HEK293 (cell line): Measurements from ENCODE around the gene PEAK3.
A peak's percentile ranks its signal among the peaks of the same experiment; 100 is the strongest.

ENCODE experiments used
- GLIS1 ChIP-seq: fragments of 450-650 bp; formaldehyde crosslinking; IDR thresholded peaks from 2 replicates; pipeline ENCODE4 v1.5.1; 2016; ENCODE audit warnings: missing biosample characterization, missing genetic modification characterization
- GLIS2 ChIP-seq: fragments of 450-650 bp; formaldehyde crosslinking; IDR thresholded peaks from 2 replicates; pipeline ENCODE4 v1.5.1; 2016; ENCODE audit warnings: missing biosample characterization, missing genetic modification characterization
- IKZF3 ChIP-seq: fragments of 450-650 bp; IDR thresholded peaks from 2 replicates; pipeline ENCODE4 v1.5.0; 2018; ENCODE audit warnings: missing biosample characterization, mild to moderate bottlenecking, missing genetic modification characterization, moderate library complexity
- KLF1 ChIP-seq: fragments of 450-650 bp; formaldehyde crosslinking; IDR thresholded peaks from 2 replicates; pipeline ENCODE4 v1.5.1; 2016; ENCODE audit warnings: missing biosample characterization, missing genetic modification characterization
- KLF16 ChIP-seq: fragments of 450-650 bp; formaldehyde crosslinking; IDR thresholded peaks from 2 replicates; pipeline ENCODE4 v1.5.1; 2017; ENCODE audit warnings: missing biosample characterization, missing genetic modification characterization
- KLF8 ChIP-seq: fragments of 450-650 bp; formaldehyde crosslinking; IDR thresholded peaks from 2 replicates; pipeline ENCODE4 v1.5.1; 2016; ENCODE audit warnings: missing biosample characterization, missing genetic modification characterization
- KLF9 ChIP-seq: fragments of 450-650 bp; formaldehyde crosslinking; IDR thresholded peaks from 2 replicates; pipeline ENCODE4 v1.5.1; 2016; ENCODE audit warnings: missing biosample characterization, missing genetic modification characterization, low read depth
- RBAK ChIP-seq: fragments of 450-650 bp; formaldehyde crosslinking; IDR thresholded peaks from 2 replicates; pipeline ENCODE4 v1.5.1; 2016; ENCODE audit warnings: missing biosample characterization, missing genetic modification characterization
- SCRT1 ChIP-seq: fragments of 450-650 bp; formaldehyde crosslinking; IDR thresholded peaks from 2 replicates; pipeline ENCODE4 v1.5.1; 2016; ENCODE audit warnings: missing biosample characterization, missing genetic modification characterization, borderline replicate concordance
- SP3 ChIP-seq: fragments of 450-650 bp; formaldehyde crosslinking; IDR thresholded peaks from 2 replicates; pipeline ENCODE4 v1.5.1; 2016; ENCODE audit warnings: missing biosample characterization, missing genetic modification characterization
- TCF7L2 ChIP-seq: IDR thresholded peaks from 2 replicates; pipeline ENCODE4 v1.6.1; 2011; ENCODE audit warnings: low read depth, mild to moderate bottlenecking, inconsistent platforms, low read length, moderate library complexity, borderline replicate concordance
- ZBTB20 ChIP-seq: fragments of 450-650 bp; formaldehyde crosslinking; IDR thresholded peaks from 2 replicates; pipeline ENCODE4 v1.5.1; 2016; ENCODE audit warnings: missing biosample characterization, missing genetic modification characterization
- ZNF174 ChIP-seq: fragments of 450-650 bp; formaldehyde crosslinking; IDR thresholded peaks from 2 replicates; pipeline ENCODE4 v1.5.0; 2017; ENCODE audit warnings: missing biosample characterization, mild to moderate bottlenecking, missing genetic modification characterization
- ZNF175 ChIP-seq: fragments of 450-650 bp; formaldehyde crosslinking; IDR thresholded peaks from 2 replicates; pipeline ENCODE4 v1.5.1; 2016; ENCODE audit warnings: missing biosample characterization, missing genetic modification characterization
- ZNF24 ChIP-seq: fragments of 450-650 bp; formaldehyde crosslinking; IDR thresholded peaks from 2 replicates; pipeline ENCODE4 v1.5.1; 2016; ENCODE audit warnings: missing biosample characterization, missing genetic modification characterization
- ZNF391 ChIP-seq: fragments of 450-650 bp; formaldehyde crosslinking; IDR thresholded peaks from 2 replicates; pipeline ENCODE4 v1.5.1; 2016; ENCODE audit warnings: low read depth, missing biosample characterization, missing genetic modification characterization, borderline replicate concordance
- ZNF48 ChIP-seq: fragments of 450-650 bp; formaldehyde crosslinking; IDR thresholded peaks from 2 replicates; pipeline ENCODE4 v1.5.1; 2016; ENCODE audit warnings: missing biosample characterization, missing genetic modification characterization
- ZNF549 ChIP-seq: fragments of 450-650 bp; IDR thresholded peaks from 2 replicates; pipeline ENCODE4 v1.5.1; 2018; ENCODE audit warnings: missing biosample characterization, missing genetic modification characterization, mild to moderate bottlenecking, inconsistent platforms, moderate library complexity
- ZNF561 ChIP-seq: fragments of 450-650 bp; IDR thresholded peaks from 2 replicates; pipeline ENCODE4 v1.5.1; 2018; ENCODE audit warnings: missing biosample characterization, missing genetic modification characterization, borderline replicate concordance
- ZNF580 ChIP-seq: fragments of 450-650 bp; formaldehyde crosslinking; IDR thresholded peaks from 2 replicates; pipeline ENCODE4 v1.5.1; 2016; ENCODE audit warnings: missing biosample characterization, missing genetic modification characterization
- ZNF677 ChIP-seq: fragments of 450-650 bp; IDR thresholded peaks from 2 replicates; pipeline ENCODE4 v1.5.0; 2018; ENCODE audit warnings: missing biosample characterization, mild to moderate bottlenecking, missing genetic modification characterization, moderate library complexity
- ZNF701 ChIP-seq: fragments of 450-650 bp; formaldehyde crosslinking; IDR thresholded peaks from 2 replicates; pipeline ENCODE4 v1.5.1; 2016; ENCODE audit warnings: missing biosample characterization, missing genetic modification characterization
- ZNF792 ChIP-seq: fragments of 450-650 bp; formaldehyde crosslinking; IDR thresholded peaks from 2 replicates; pipeline ENCODE4 v1.5.1; 2016; ENCODE audit warnings: missing biosample characterization, missing genetic modification characterization
- ZSCAN30 ChIP-seq: fragments of 450-650 bp; IDR thresholded peaks from 2 replicates; pipeline ENCODE4 v1.5.1; 2018; ENCODE audit warnings: missing biosample characterization, mild to moderate bottlenecking, missing genetic modification characterization, moderate library complexity
- ZXDB ChIP-seq: fragments of 450-650 bp; formaldehyde crosslinking; IDR thresholded peaks from 2 replicates; pipeline ENCODE4 v1.5.1; 2016; ENCODE audit warnings: missing biosample characterization, missing genetic modification characterization
- TF ChIP-seq, protein P1 (sequence below): sonication (generic); formaldehyde crosslinking; IDR thresholded peaks from 2 replicates; pipeline ENCODE4 v1.8.1; 2022; ENCODE audit warnings: mild to moderate bottlenecking, moderate library complexity, missing genetic modification reagents
- TF ChIP-seq, protein P2 (sequence below): fragments of 450-650 bp; formaldehyde crosslinking; IDR thresholded peaks from 2 replicates; pipeline ENCODE4 v1.5.1; 2016; ENCODE audit warnings: missing biosample characterization, missing genetic modification characterization
- TF ChIP-seq, protein P3 (sequence below): fragments of 450-650 bp; formaldehyde crosslinking; IDR thresholded peaks from 2 replicates; pipeline ENCODE4 v1.5.1; 2016; ENCODE audit warnings: missing biosample characterization, missing genetic modification characterization
- TF ChIP-seq, protein P4 (sequence below): fragments of 450-650 bp; formaldehyde crosslinking; IDR thresholded peaks from 2 replicates; pipeline ENCODE4 v1.5.1; 2016; ENCODE audit warnings: missing biosample characterization, missing genetic modification characterization
- TF ChIP-seq, protein P5 (sequence below): fragments of 450-650 bp; formaldehyde crosslinking; IDR thresholded peaks from 2 replicates; pipeline ENCODE4 v1.5.1; 2016; ENCODE audit warnings: missing biosample characterization, missing genetic modification characterization

Gene PEAK3

GRCh38 chr19:2328401-2329148, 46.6 kb upstream of the PEAK3 start, which contains the start of the genes LSM7 and SPPL2B (continued):
- TF ChIP-seq GLIS1 (tag by site-specific recombination): peak; percentile 11; the same call in 1 of the 2 replicates
- TF ChIP-seq KLF8 (tag by site-specific recombination): peak; percentile 63; the same call in 1 of the 2 replicates
- no peak for TF ChIP-seq ZNF175 (tag by site-specific recombination)
- no peak for TF ChIP-seq TCF7L2
- TF ChIP-seq, protein P1, sequence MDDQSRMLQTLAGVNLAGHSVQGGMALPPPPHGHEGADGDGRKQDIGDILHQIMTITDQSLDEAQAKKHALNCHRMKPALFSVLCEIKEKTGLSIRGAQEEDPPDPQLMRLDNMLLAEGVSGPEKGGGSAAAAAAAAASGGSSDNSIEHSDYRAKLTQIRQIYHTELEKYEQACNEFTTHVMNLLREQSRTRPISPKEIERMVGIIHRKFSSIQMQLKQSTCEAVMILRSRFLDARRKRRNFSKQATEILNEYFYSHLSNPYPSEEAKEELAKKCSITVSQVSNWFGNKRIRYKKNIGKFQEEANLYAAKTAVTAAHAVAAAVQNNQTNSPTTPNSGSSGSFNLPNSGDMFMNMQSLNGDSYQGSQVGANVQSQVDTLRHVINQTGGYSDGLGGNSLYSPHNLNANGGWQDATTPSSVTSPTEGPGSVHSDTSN (CRISPR knock-in tag): peak; percentile 76
- no peak for TF ChIP-seq ZNF549 (tag by site-specific recombination)
- no peak for TF ChIP-seq ZNF701 (tag by site-specific recombination)
- TF ChIP-seq RBAK: no peak
- no peak for TF ChIP-seq ZNF580 (tag by site-specific recombination)
- TF ChIP-seq GLIS2 (tag by site-specific recombination): peak; percentile 50; the same call in 1 of the 2 replicates
- TF ChIP-seq KLF1 (tag by site-specific recombination): peak; percentile 87
- peak; percentile 91 for TF ChIP-seq KLF9 (tag by site-specific recombination)
- TF ChIP-seq ZNF792 (tag by site-specific recombination): no peak
- TF ChIP-seq ZNF48: no peak
- no peak for TF ChIP-seq SCRT1
- TF ChIP-seq, protein P2, sequence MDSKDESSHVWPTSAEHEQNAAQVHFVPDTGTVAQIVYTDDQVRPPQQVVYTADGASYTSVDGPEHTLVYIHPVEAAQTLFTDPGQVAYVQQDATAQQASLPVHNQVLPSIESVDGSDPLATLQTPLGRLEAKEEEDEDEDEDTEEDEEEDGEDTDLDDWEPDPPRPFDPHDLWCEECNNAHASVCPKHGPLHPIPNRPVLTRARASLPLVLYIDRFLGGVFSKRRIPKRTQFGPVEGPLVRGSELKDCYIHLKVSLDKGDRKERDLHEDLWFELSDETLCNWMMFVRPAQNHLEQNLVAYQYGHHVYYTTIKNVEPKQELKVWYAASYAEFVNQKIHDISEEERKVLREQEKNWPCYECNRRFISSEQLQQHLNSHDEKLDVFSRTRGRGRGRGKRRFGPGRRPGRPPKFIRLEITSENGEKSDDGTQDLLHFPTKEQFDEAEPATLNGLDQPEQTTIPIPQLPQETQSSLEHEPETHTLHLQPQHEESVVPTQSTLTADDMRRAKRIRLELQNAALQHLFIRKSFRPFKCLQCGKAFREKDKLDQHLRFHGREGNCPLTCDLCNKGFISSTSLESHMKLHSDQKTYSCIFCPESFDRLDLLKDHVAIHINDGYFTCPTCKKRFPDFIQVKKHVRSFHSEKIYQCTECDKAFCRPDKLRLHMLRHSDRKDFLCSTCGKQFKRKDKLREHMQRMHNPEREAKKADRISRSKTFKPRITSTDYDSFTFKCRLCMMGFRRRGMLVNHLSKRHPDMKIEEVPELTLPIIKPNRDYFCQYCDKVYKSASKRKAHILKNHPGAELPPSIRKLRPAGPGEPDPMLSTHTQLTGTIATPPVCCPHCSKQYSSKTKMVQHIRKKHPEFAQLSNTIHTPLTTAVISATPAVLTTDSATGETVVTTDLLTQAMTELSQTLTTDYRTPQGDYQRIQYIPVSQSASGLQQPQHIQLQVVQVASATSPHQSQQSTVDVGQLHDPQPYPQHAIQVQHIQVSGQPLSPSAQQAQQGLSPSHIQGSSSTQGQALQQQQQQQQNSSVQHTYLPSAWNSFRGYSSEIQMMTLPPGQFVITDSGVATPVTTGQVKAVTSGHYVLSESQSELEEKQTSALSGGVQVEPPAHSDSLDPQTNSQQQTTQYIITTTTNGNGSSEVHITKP: peak; percentile 6; the same call in 1 of the 2 replicates
- TF ChIP-seq, protein P3, sequence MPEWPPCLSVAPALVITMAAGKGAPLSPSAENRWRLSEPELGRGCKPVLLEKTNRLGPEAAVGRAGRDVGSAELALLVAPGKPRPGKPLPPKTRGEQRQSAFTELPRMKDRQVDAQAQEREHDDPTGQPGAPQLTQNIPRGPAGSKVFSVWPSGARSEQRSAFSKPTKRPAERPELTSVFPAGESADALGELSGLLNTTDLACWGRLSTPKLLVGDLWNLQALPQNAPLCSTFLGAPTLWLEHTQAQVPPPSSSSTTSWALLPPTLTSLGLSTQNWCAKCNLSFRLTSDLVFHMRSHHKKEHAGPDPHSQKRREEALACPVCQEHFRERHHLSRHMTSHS: no peak
- TF ChIP-seq, protein P4, sequence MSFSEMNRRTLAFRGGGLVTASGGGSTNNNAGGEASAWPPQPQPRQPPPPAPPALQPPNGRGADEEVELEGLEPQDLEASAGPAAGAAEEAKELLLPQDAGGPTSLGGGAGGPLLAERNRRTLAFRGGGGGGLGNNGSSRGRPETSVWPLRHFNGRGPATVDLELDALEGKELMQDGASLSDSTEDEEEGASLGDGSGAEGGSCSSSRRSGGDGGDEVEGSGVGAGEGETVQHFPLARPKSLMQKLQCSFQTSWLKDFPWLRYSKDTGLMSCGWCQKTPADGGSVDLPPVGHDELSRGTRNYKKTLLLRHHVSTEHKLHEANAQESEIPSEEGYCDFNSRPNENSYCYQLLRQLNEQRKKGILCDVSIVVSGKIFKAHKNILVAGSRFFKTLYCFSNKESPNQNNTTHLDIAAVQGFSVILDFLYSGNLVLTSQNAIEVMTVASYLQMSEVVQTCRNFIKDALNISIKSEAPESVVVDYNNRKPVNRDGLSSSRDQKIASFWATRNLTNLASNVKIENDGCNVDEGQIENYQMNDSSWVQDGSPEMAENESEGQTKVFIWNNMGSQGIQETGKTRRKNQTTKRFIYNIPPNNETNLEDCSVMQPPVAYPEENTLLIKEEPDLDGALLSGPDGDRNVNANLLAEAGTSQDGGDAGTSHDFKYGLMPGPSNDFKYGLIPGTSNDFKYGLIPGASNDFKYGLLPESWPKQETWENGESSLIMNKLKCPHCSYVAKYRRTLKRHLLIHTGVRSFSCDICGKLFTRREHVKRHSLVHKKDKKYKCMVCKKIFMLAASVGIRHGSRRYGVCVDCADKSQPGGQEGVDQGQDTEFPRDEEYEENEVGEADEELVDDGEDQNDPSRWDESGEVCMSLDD (tag by site-specific recombination): 0 out of 2 replicates have a peak, but pooled peaks have one; percentile 3
- no peak; the same call in 1 of the 2 replicates for TF ChIP-seq ZNF561 (tag by site-specific recombination)
- peak; percentile 67 for TF ChIP-seq ZXDB
- peak; percentile 25; the same call in 1 of the 2 replicates for TF ChIP-seq KLF16 (tag by site-specific recombination)
- TF ChIP-seq IKZF3: peak; percentile 22; the same call in 1 of the 2 replicates
- no peak for TF ChIP-seq ZNF174 (tag by site-specific recombination)
- TF ChIP-seq SP3 (tag by site-specific recombination): peak; percentile 88
- TF ChIP-seq, protein P5, sequence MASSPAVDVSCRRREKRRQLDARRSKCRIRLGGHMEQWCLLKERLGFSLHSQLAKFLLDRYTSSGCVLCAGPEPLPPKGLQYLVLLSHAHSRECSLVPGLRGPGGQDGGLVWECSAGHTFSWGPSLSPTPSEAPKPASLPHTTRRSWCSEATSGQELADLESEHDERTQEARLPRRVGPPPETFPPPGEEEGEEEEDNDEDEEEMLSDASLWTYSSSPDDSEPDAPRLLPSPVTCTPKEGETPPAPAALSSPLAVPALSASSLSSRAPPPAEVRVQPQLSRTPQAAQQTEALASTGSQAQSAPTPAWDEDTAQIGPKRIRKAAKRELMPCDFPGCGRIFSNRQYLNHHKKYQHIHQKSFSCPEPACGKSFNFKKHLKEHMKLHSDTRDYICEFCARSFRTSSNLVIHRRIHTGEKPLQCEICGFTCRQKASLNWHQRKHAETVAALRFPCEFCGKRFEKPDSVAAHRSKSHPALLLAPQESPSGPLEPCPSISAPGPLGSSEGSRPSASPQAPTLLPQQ: 0 out of 2 replicates have a peak, but pooled peaks have one; percentile 25
- peak; percentile 55; the same call in 1 of the 2 replicates for TF ChIP-seq ZSCAN30
- no peak for TF ChIP-seq ZBTB20 (tag by site-specific recombination)
- 0 out of 2 replicates have a peak, but pooled peaks have one; percentile 61 for TF ChIP-seq ZNF391 (tag by site-specific recombination)
- 0 out of 2 replicates have a peak, but pooled peaks have one; percentile 26 for TF ChIP-seq ZNF677 (tag by site-specific recombination)
- TF ChIP-seq ZNF24 (tag by site-specific recombination): no peak
